Activated T-helper 17 cell treated with anti-CD3 and anti-CD28 coated beads, Interleukin-2, amount 50 U/mL, for 72 hours (primary cell): Measurements from ENCODE around the gene TANC1. TPM values are rescaled to one million over a fixed set of nuclear protein-coding genes. Genes with fewer than 3 reads are reported as not detected.
"Not testable (repeated sequence)": the region's sequence is repeated elsewhere in the genome, so short reads cannot be mapped to it uniquely, and the experiment has no call there.

Source experiments
- ATAC-seq: fragments of 150-1000 bp; cut with Tn5 transposase; replicated peaks from 2 replicates; pipeline ENCODE4 v1.10.0; 2021; ENCODE audit warnings: mild to moderate bottlenecking, moderate library complexity
- H3K27ac Mint-ChIP-seq: one replicate; pipeline ENCODE4 v1.8.0; 2022; ENCODE audit warnings: mixed read lengths
- H3K27me3 Mint-ChIP-seq: one replicate; pipeline ENCODE4 v1.8.0; 2022; ENCODE audit warnings: mixed read lengths
- H3K36me3 Mint-ChIP-seq: one replicate; pipeline ENCODE4 v1.8.0; 2022; ENCODE audit warnings: low read depth, mild to moderate bottlenecking, mixed read lengths
- H3K4me1 Mint-ChIP-seq: one replicate; pipeline ENCODE4 v1.8.0; 2022; ENCODE audit warnings: mixed read lengths
- H3K4me3 Mint-ChIP-seq: one replicate; pipeline ENCODE4 v1.8.0; 2022; ENCODE audit warnings: mild to moderate bottlenecking, mixed read lengths
- H3K9me3 Mint-ChIP-seq: one replicate; pipeline ENCODE4 v1.8.0; 2022; ENCODE audit warnings: mixed read lengths
- total RNA-seq, 2 donors: library from RNA; stranded (reverse); gene quantifications; one replicate each; pipeline ENCODE4 v1.2.3, GENCODE V29; 2022

Gene TANC1
- total RNA-seq, 2 donors from 2014 or later = 1.4 to 1.7 TPM

- no peak overlapping the region for H3K4me3 Mint-ChIP-seq
- no peak overlapping the region for H3K27ac Mint-ChIP-seq
- no peaks in the 10 kb centered on the region for H3K27me3 Mint-ChIP-seq
- no peaks in the 10 kb centered on the region for H3K9me3 Mint-ChIP-seq
- H3K4me1 Mint-ChIP-seq = peaks cover 8% of the 10 kb centered on the region
- no peaks in the 10 kb centered on the region for H3K36me3 Mint-ChIP-seq
- ATAC-seq = no peak
Observed at GRCh38 chr2:159082119-159082518, 113.7 kb downstream of the TANC1 start.

GRCh38 chr2:159084384-159085370 lies 116.2 kb downstream of the TANC1 start:
- no peaks in the 10 kb centered on the region for H3K36me3 Mint-ChIP-seq
- H3K4me3 Mint-ChIP-seq = no peak overlapping the region
- peaks cover 14% of the 10 kb centered on the region for H3K4me1 Mint-ChIP-seq
- H3K27me3 Mint-ChIP-seq = no peaks in the 10 kb centered on the region
- no peak overlapping the region for H3K27ac Mint-ChIP-seq
- no peaks in the 10 kb centered on the region for H3K9me3 Mint-ChIP-seq
- no peak for ATAC-seq

GRCh38 chr2:159086342-159086741 lies 117.9 kb downstream of the TANC1 start:
- no peak for ATAC-seq
- no peaks in the 10 kb centered on the region for H3K27me3 Mint-ChIP-seq

GRCh38 chr2:159086826-159087225 lies 118.4 kb downstream of the TANC1 start:
- H3K36me3 Mint-ChIP-seq = no peaks in the 10 kb centered on the region
- no peak for ATAC-seq
- H3K9me3 Mint-ChIP-seq = no peaks in the 10 kb centered on the region
- no peak overlapping the region for H3K4me3 Mint-ChIP-seq
- no peaks in the 10 kb centered on the region for H3K27me3 Mint-ChIP-seq
- H3K27ac Mint-ChIP-seq = no peak overlapping the region
- H3K4me1 Mint-ChIP-seq = peaks cover 14% of the 10 kb centered on the region

More at GRCh38 chr2:159086342-159086741, 117.9 kb downstream of the TANC1 start:
- Mint-ChIP-seq H3K9me3 (no peaks in the 10 kb centered on the region), H3K4me3 (no peak overlapping the region), H3K4me1 (peaks cover 14% of the 10 kb centered on the region), H3K36me3 (no peaks in the 10 kb centered on the region), H3K27ac (no peak overlapping the region)

GRCh38 chr2:159088906-159089305 lies 120.5 kb downstream of the TANC1 start:
- H3K9me3 Mint-ChIP-seq = no peaks in the 10 kb centered on the region
- no peak for ATAC-seq
- H3K27ac Mint-ChIP-seq = no peak overlapping the region
- H3K36me3 Mint-ChIP-seq = no peaks in the 10 kb centered on the region
- H3K27me3 Mint-ChIP-seq = no peaks in the 10 kb centered on the region
- no peak overlapping the region for H3K4me3 Mint-ChIP-seq
- H3K4me1 Mint-ChIP-seq = peaks cover 33% of the 10 kb centered on the region

- no peak overlapping the region for H3K27ac Mint-ChIP-seq
- no peaks in the 10 kb centered on the region for H3K27me3 Mint-ChIP-seq
- no peak for ATAC-seq
- peaks cover 38% of the 10 kb centered on the region for H3K4me1 Mint-ChIP-seq
- no peak overlapping the region for H3K4me3 Mint-ChIP-seq
- H3K9me3 Mint-ChIP-seq = no peaks in the 10 kb centered on the region
- H3K36me3 Mint-ChIP-seq = no peaks in the 10 kb centered on the region
Observed at GRCh38 chr2:159089543-159089942, 121.1 kb downstream of the TANC1 start.

- no peaks in the 10 kb centered on the region for H3K36me3 Mint-ChIP-seq
- peak; percentile 36 for ATAC-seq
- H3K27ac Mint-ChIP-seq = peak overlapping the region; percentile 6
- peak overlapping the region; percentile 15 for H3K4me3 Mint-ChIP-seq
- no peaks in the 10 kb centered on the region for H3K27me3 Mint-ChIP-seq
- peaks cover 38% of the 10 kb centered on the region for H3K4me1 Mint-ChIP-seq
- H3K9me3 Mint-ChIP-seq = no peaks in the 10 kb centered on the region
Observed at GRCh38 chr2:159090514-159091201, 122.2 kb downstream of the TANC1 start.

GRCh38 chr2:159091381-159091780 lies 122.9 kb downstream of the TANC1 start:
- H3K27me3 Mint-ChIP-seq = no peaks in the 10 kb centered on the region
- H3K9me3 Mint-ChIP-seq = peaks cover under 1% of the 10 kb centered on the region
- no peaks in the 10 kb centered on the region for H3K36me3 Mint-ChIP-seq
- H3K27ac Mint-ChIP-seq = peak overlapping the region; percentile 4
- H3K4me1 Mint-ChIP-seq = peaks cover 37% of the 10 kb centered on the region
- ATAC-seq = no peak
- H3K4me3 Mint-ChIP-seq = peak overlapping the region; percentile 42

- Mint-ChIP-seq H3K36me3 (no peaks in the 10 kb centered on the region), H3K4me1 (peaks cover 34% of the 10 kb centered on the region), H3K9me3 (peaks cover 6% of the 10 kb centered on the region), H3K4me3 (peak overlapping the region; percentile 42), H3K27ac (peak overlapping the region; percentile 4), H3K27me3 (no peaks in the 10 kb centered on the region)
- peak; percentile 28 for ATAC-seq
Observed at GRCh38 chr2:159091976-159092375, 123.5 kb downstream of the TANC1 start.

- Mint-ChIP-seq H3K9me3 (peaks cover 7% of the 10 kb centered on the region), H3K4me1 (peaks cover 28% of the 10 kb centered on the region), H3K27ac (peak overlapping the region; percentile 4), H3K27me3 (no peaks in the 10 kb centered on the region), H3K4me3 (peak overlapping the region; percentile 42), H3K36me3 (no peaks in the 10 kb centered on the region)
- ATAC-seq = no peak
Observed at GRCh38 chr2:159093497-159093896, 125.1 kb downstream of the TANC1 start.

- no peaks in the 10 kb centered on the region for H3K36me3 Mint-ChIP-seq
- peak overlapping the region; percentile 42 for H3K4me3 Mint-ChIP-seq
- peak overlapping the region; percentile 34 for H3K27ac Mint-ChIP-seq
- H3K4me1 Mint-ChIP-seq = peaks cover 36% of the 10 kb centered on the region
- H3K27me3 Mint-ChIP-seq = no peaks in the 10 kb centered on the region
- peak; percentile 51 for ATAC-seq
- peaks cover 7% of the 10 kb centered on the region for H3K9me3 Mint-ChIP-seq
Observed at GRCh38 chr2:159094173-159094737, 125.8 kb downstream of the TANC1 start.

GRCh38 chr2:159095813-159096212 lies 127.4 kb downstream of the TANC1 start:
- Mint-ChIP-seq H3K27me3 (no peaks in the 10 kb centered on the region), H3K27ac (no peak overlapping the region), H3K36me3 (no peaks in the 10 kb centered on the region), H3K4me1 (peaks cover 36% of the 10 kb centered on the region), H3K4me3 (no peak overlapping the region), H3K9me3 (peaks cover 7% of the 10 kb centered on the region)
- ATAC-seq = no peak

- H3K27me3 Mint-ChIP-seq, H3K4me3 Mint-ChIP-seq, H3K36me3 Mint-ChIP-seq, H3K27ac Mint-ChIP-seq, ATAC-seq, H3K9me3 Mint-ChIP-seq: not testable (repeated sequence)
- H3K4me1 Mint-ChIP-seq = peaks cover 36% of the 10 kb centered on the region
Observed at GRCh38 chr2:159096302-159096855, 127.9 kb downstream of the TANC1 start.

GRCh38 chr2:159096901-159097300 lies 128.5 kb downstream of the TANC1 start:
- no peaks in the 10 kb centered on the region for H3K36me3 Mint-ChIP-seq
- peaks cover 7% of the 10 kb centered on the region for H3K9me3 Mint-ChIP-seq
- ATAC-seq = no peak
- H3K4me3 Mint-ChIP-seq = no peak overlapping the region
- H3K4me1 Mint-ChIP-seq = peaks cover 35% of the 10 kb centered on the region
- no peak overlapping the region for H3K27ac Mint-ChIP-seq
- no peaks in the 10 kb centered on the region for H3K27me3 Mint-ChIP-seq
